GM21367 (cell line): ENCODE measurements around the gene ADNP.
"Not testable (repeated sequence)": the region's sequence is repeated elsewhere in the genome, so short reads cannot be mapped to it uniquely, and the experiment has no call there.

Experiments
- ATAC-seq: cut with Tn5 transposase; IDR thresholded peaks from one replicate; pipeline ENCODE4 v1.9.1; 2021; ENCODE audit not compliant: unreplicated experiment

The ADNP gene

DNA sequence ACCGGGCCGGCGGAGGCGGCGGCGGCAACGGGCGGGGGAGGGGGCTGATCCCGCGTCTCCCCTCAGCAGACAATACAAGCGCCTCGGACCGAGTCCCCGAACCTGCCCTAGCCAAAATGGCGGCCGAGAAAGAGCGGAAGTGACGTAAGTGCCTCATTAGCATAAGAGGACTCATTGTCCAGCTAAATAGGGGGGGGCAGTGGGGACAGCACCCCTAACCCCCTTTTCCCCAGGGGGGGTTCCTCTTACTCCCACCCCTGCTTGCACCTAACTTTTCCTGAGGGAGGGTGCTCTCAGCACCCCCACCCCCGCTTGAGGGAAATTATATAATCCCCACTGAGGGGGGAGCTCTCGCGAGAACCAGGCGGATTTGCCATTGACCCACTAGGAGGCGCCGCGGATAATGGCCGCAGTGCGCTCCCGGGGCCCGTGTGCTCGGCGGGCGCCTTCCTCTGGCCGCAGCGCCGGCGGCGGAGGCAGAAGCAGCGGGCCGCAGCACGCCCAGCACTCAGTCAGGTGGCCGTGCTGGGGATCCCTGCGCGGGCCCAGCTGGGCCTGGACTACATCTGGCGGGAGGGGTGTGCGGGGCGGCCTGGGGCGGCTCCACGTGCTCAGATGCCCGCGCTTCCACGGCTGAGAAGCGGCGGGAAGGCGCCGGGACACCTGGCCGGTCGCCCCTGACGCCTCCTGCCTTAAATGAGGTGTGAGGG lies at the start of gene ADNP:
ADNP (minus strand) TSS at position 132 of the 710 bp plus-strand sequence. CDS start 27,441 bp downstream, outside the sequence.
- peak; percentile 46 for ATAC-seq

DNA sequence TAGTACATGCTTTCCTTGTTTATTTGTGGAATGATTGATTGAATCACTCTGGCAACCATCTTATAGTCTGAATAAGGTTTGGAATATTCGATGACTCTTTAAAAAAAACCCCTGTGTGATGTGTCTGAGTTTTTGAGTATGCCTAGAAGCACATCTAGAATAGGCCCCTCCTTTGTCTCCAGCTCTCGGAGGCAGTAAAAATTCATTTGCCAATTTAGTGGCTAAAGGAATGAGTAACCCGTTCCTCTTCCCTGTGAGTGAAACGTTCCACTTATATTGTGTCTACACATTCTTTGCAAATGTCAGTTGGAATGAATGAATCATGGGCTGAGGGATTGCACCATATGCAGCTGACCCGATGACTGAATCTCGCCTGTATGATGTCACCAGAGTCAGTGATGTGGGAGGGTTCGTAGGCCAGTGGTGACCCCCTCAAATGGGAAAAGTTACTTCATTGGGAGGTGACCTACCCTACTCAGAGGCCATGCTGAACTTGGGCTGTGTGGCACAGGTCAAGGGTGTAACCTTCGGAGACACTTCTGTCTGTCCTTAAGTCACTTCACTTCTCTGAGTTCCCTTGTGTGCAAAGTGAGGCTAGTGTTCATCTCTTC lies 48.9 kb upstream of the ADNP start:
- no peak for ATAC-seq

DNA sequence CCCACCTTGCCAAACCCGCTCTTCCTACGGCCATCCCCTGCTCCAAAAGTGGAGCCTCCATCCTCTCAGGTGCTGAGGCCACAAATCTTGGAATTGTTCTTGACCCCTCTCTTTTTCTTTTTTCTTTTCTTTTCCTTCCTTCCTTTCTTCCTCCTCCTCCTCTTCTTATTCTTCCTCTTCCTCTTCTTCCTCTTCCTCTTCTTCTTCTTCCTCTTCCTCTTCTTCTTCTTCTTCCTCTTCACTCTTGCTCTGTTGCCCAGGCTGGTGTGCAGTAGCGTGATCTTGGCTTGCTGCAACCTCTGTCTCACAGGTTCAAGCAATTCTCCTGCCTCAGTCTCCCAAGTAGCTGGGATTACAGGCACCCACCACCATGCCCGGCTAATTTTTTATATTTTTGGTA lies 47.3 kb upstream of the ADNP start:
- not testable (repeated sequence) for ATAC-seq

DNA sequence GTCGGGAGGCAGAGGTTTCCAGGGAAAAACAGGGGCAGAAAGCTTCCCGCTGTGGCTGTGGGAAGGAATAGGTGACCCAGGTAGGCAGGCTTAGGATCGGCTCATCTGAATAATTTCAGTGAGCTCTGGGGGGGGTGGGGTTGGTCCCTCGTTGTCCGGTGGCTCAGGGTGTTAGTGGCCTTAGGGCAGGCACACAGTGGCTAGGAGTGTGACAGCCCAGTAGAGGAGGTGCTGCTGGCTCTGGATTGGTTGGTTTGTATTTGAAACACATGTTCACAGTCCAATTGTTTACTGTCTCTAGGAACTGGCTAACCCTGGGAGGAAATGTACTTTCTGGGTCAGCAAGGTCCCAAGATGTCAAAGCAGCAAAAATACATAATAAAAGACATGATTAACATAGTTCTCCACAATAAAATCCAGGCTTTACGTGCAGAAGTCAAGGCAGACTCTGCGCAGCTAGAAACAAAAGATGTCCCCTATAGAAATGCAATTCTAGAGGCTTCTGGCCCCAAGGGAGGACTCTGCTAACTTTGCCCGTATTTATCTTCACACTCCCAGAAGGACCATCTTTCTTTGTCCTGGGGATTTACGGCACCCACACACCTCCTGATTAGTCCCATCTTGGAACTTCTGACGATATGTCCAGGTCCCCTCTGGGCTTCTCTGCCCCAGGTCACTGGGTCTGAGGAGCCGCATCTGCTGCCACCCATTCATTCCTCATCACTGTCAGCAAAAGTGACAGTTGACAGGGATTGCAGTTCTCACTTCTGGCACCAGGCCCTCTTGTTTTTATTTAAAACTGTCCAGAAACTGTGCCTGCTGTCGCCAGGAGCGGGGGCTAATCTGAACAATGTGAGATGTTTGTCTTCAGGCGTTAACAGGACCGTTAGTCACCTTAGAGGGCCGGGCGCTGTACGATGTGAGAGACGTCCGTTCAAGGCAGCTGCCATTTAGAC lies 46.1 kb upstream of the ADNP start:
- no peak for ATAC-seq

DNA sequence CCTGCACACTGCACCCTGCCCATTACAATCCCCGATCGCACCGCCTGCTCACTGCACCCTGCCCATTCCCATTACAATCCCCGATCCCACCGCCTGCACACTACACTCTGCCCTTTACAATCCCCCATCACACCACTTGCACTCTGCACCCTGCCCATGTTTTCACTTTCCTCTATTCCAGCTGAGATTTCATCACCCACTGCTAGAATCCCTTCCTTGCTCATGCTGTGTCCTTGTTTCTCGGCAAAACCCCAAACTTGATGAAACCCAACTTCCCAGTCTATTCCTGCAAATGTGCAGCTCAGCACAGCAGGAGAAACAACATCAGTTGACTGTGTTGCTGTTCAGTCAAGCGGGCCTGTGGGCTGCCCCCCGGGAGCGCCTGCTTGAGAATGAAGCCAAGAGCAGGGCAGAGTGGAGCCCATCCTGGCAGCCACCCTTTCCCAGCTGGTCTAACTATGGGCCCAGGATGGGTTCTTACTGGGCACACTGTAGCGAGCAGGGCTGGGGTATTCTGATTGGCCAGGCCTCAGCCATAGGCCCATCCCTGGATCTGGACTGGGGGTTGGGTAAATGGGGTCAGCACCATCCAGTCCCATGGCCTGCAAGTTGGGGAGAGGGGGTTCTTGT lies 44.6 kb upstream of the ADNP start:
- no peak for ATAC-seq

DNA sequence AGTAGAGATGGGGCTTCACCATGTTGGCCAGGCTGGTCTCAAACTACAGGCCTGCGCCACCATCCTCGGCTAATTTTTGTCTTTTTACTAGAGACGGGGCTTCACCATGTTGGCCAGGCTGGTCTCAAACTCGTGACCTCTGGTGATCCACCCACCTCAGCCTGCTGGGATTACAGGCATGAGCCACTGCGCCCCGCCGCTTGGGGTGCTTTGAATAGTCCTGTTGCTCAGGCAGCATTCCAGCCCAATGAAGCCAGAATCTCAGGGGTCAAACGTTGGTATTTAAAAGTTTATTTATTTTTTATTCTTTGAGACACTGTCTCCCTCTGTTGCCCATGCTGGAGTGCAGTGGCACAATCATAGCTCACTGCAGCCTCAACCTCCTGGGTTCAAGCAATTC lies 38.7 kb upstream of the ADNP start:
- no peak for ATAC-seq

DNA sequence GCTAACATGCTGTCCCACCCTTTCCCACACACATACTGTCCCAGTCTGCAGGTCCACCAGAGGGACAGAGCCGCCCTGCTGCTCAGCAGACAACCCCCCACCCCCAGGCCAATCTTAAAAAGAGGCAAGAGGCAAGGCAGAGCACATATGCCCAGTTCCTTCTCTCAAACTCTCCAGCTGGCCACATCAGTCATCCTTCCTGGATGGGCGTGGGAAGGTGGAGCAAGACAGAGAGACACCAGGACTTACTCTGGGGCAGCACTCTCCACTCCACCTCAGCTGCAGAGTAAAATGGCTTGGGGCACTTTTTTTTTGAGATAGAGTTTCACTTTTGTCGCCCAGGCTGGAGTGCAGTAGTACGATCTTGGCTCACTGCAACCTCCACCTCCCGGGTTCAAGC lies 38.2 kb upstream of the ADNP start:
- no peak for ATAC-seq

DNA sequence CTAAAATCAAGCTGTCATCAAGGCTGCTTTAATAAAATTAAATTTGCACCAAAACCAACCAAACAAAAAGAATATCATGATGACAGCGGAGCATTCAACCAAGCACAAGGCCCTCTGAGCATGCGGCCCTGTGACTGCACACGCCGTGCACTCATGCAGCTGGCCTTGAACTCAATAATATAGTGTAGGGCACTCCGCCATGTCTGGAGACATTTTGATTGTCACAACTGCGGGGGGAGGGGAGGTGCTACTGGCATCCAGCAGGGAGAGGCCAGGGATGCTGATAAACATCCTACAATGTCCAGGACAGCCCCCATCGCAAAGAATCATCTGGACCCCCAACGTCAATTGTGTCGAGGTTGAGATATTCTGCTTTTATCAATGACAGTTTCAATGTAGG lies 37.1 kb upstream of the ADNP start:
- no peak for ATAC-seq

DNA sequence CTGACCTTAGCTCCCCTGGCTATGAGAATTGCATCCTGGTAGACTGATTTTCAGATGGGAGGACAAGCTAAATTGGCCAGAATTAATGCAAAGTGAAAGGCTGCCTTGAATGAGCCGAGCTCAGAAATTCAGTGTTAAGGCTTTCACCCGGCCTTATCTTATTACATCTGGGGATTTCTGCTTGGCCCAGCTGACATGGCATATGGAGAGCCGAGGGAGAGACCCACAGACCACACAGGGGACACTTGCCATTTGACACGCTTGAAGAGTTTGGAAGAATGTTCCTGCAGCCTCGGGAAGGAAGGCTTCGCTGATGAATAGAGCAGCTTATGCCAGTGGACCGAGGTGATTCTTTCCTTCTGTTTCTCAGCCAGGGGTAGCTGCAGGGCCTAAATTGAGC lies 36.3 kb upstream of the ADNP start:
- ATAC-seq, result no peak

DNA sequence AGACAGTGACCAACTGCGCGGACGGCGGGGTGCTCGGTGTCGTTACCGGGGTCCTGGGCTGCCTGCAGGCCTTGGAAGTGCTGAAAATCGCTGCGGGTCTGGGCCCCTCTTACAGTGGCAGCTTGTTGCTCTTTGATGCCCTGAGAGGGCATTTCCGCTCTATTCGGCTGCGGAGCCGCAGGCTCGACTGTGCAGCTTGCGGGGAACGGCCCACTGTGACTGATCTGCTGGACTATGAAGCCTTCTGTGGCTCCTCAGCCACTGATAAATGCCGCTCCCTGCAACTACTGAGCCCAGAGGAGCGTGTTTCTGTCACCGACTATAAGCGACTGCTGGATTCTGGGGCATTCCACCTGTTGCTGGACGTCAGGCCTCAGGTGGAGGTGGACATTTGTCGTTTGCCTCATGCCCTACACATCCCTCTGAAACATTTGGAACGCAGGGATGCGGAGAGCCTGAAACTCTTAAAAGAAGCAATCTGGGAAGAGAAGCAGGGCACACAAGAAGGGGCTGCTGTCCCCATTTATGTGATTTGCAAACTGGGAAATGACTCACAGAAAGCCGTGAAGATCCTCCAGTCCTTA lies 28.4 kb upstream of the ADNP start:
- ATAC-seq, result no peak

DNA sequence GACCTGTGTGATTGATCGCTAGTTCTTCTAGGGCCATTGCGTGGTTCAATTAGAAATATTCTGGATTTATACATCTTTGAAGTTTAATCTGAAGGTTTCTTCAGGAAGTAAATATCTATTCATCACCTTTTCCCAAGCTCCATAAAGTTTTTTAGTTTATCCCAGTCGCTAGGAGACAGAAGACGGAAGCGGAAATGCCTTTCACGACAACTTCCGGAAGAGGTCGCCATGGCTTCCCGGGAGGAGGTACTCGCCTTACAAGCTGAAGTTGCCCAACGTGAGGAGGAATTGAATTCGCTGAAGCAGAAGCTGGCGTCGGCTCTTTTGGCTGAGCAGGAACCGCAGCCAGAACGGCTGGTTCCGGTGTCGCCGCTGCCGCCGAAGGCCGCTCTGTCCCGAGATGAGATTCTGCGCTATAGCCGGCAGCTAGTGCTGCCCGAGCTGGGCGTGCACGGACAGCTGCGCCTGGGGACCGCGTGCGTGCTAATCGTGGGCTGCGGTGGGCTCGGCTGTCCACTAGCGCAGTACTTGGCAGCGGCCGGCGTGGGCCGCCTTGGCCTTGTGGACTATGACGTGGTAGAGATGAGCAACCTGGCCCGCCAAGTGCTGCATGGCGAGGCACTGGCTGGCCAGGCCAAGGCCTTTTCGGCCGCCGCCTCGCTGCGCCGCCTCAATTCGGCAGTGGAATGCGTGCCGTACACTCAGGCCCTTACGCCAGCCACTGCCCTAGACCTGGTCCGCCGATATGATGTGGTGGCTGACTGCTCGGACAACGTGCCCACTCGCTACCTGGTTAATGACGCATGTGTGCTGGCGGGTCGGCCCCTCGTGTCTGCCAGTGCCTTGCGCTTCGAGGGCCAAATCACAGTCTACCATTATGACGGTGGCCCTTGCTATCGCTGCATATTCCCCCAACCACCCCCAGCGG lies 27.6 kb upstream of the ADNP start, which contains the start of gene MOCS3:
MOCS3 (plus strand) TSS at position 204 of the 928 bp plus-strand sequence; CDS start at position 229, 25 bp downstream.
- peak; percentile 70 for ATAC-seq

DNA sequence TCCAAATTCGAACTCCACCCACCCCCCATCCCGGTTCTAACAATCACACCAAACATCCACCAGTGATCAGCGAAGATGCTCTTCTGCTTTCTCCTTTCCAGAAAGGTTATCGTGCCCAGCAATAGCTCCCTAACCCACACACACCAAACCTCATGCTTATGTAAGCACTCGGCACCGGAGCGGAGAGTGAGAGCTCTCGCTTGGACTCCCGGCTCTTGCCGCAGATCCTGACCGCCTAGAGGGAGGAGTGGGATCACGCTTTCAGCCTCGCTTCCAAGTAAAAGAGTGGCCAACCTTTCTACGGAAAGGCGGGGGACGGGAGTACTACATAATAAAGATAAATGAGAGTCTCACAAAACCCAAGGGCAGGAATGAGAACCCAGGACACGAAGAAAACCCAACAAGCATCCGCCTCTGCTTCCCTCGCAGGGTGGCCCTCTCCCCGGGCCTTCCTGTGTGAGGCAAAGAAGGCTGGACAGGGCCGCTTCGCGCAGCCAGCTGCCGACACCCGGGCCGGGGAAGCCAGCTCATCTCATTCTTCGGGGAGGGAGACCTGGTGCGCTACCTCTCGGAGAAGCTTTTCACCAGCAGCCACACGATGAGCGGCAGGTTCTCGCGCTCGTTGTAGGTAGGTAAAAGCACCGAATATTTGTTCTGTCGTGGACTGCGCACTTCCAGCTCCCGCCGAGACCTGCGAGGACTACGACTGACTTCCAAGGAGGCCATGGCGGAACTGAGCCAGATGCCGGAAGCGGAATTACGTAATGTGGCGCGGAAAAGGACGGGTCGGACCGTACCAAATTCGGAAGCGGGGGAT lies 26.8 kb upstream of the ADNP start, which contains the start of gene DPM1:
DPM1 (minus strand) TSS at position 735 of the 817 bp plus-strand sequence; CDS start at position 726, 9 bp downstream.
- ATAC-seq, result peak; percentile 67

DNA sequence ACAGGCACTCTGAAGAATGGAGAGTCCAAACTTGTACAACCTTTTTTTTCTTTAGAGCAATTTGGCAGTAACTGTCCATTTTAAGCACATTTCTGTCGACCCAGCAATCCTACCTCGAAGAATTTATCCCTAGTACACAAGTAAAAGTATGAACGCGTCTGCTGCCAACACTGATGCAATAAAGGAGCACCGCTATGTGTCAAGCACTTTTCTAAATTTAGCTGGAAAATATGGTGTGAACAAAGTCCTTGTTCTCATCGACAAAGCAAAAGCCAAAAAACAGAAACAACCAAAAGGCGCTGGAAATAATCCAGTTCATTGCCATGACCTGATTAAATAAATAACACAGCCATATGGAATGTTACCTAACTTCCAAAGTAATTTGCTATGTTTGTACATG lies 26.0 kb upstream of the ADNP start:
- no peak for ATAC-seq

DNA sequence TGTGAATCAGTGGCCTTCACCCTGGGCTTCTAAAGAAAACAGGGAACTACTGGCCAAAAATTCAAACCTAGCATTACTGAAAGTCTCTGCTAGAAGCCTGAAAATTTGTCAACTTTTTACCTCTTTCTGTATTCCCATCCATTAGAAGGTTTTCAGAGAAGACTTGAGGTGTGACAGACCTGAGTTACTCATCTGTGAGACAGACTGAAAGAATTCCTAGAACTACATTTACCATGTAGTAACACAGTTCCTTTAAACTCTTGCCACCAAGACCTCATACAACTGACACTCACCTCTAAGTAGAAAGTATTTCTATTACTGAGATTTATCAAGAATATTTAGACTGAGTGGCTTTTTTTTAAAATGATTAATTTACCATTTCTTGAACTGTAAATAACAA lies 22.6 kb upstream of the ADNP start:
- ATAC-seq, result no peak

DNA sequence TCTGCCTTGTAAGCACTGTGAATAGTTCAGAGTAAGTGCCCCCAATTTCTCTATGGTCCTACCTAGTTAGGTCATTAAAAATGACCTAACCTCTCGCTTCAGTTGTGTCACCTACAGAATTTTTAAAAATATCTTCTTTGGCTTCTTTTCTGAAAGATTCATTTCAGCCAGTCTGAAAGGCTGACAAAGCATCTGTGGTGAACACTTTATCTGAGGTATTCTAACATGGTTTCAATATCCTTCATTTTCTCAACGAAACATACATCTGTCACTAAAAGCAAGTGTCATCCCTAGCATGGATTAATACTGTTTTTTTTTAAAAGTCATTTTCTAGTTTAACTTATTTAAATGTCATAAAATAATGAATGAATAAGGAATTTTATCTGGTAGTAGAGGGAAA lies 22.0 kb upstream of the ADNP start:
- no peak for ATAC-seq

DNA sequence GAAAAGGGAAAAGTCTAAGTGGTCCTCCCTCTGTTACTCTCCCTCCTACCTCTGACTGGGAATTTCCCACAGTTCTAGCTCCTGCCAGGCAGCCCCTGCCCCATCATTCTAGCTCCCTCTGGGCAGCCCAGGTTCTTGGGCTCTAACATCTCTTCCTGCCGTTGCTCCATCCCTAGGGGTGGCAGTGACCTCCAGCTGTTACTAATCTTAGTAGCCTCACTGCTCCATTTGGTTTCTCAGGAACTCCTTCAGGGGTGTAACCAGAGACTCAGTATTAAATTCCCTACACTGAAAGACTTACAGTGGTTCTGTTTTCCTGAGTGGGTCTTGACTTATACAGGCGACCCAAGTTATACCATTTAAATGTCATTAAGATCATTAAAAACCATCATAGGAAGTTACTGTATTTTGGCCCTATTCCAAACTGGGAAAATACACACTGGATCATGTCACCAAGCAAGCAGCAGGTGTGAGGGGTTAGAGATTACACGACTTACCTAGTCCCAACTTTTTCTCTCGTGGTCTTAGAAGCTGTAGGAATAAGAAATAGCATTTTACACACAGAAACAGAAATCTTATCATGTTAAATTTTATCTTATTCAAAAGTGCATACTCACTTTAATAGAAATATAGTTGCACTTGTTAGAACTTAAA lies 17.0 kb upstream of the ADNP start:
- no peak for ATAC-seq

DNA sequence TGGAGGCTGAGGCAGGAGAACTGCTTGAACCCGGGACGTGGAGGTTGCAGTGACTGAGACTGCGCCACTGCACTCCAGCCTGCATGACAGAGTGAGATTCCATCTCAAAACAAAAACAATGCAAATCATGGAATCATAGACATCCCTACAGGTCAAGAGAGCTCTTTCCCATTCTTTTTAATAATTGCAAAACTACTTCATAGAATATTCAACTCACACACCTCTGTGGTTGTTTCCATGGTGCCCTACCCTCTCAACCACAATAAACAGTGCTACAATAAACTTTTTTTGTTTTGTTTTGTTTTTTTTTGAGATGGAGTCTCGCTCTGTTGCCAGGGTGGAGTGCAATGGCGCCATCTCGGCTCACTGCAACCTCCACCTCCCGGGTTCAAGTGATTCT lies 11.8 kb upstream of the ADNP start:
- ATAC-seq, result no peak

DNA sequence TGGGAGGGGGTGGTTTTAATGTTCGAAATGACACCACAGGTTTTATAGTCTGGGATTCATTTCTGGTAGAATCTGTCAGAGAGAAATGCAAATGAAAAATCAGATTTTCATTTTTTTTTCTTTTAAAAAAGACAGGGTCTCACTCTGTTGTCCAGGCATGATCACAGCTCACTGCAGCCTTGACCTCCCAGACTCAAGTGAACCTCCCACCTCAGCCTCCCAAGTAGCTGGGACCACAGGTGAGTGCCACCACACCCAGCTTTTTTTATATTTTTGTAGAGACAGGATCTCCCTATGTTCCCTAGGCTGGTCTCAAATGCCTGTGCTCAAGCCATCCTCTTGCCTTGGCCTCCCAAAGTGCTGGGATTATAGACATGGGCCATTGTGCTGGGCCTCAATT lies 2.4 kb upstream of the ADNP start:
- ATAC-seq, result no peak
